ENCODE data around the gene SAPCD2.

The SAPCD2 gene

GRCh38 chr9:137106662-137107250 is 36.4 kb upstream of the SAPCD2 start:
- no peak overlapping the region for H3K4me3 ChIP-seq (ENCODE audit: low read depth, low read length)

GRCh38 chr9:137105814-137106661 is 35.7 kb upstream of the SAPCD2 start:
- no peak overlapping the region for H3K4me3 ChIP-seq (ENCODE audit: low read depth, low read length)

More at GRCh38 chr9:137106662-137107250, 36.4 kb upstream of the SAPCD2 start:
- TF ChIP-seq CTCF (IDR thresholded peaks at IDR 0.05; ENCODE audit: borderline replicate concordance, insufficient read depth, low read depth, low read length): no peak

GRCh38 chr9:137103206-137103999 is 33.0 kb upstream of the SAPCD2 start:
- H3K4me3 ChIP-seq (ENCODE audit: low read depth, low read length): no peak overlapping the region
- no peak for TF ChIP-seq CTCF (IDR thresholded peaks at IDR 0.05; ENCODE audit: borderline replicate concordance, insufficient read depth, low read depth, low read length)

More at GRCh38 chr9:137105814-137106661, 35.7 kb upstream of the SAPCD2 start:
- TF ChIP-seq CTCF (IDR thresholded peaks at IDR 0.05; ENCODE audit: borderline replicate concordance, insufficient read depth, low read depth, low read length): no peak

GRCh38 chr9:137099231-137099630 is 28.9 kb upstream of the SAPCD2 start:
- H3K4me3 ChIP-seq (ENCODE audit: low read depth, low read length): no peak overlapping the region
- no peak for TF ChIP-seq CTCF (IDR thresholded peaks at IDR 0.05; ENCODE audit: borderline replicate concordance, insufficient read depth, low read depth, low read length)

GRCh38 chr9:137097761-137098462 is 27.6 kb upstream of the SAPCD2 start:
- TF ChIP-seq CTCF (IDR thresholded peaks at IDR 0.05; ENCODE audit: borderline replicate concordance, insufficient read depth, low read depth, low read length): no peak
- no peak overlapping the region for H3K4me3 ChIP-seq (ENCODE audit: low read depth, low read length)

GRCh38 chr9:137096785-137097546 is 26.6 kb upstream of the SAPCD2 start:
- H3K4me3 ChIP-seq (ENCODE audit: low read depth, low read length): no peak overlapping the region
- no peak for TF ChIP-seq CTCF (IDR thresholded peaks at IDR 0.05; ENCODE audit: borderline replicate concordance, insufficient read depth, low read depth, low read length)

All from GM12875 (cell line).